ENCODE results near the gene SLC51A. TPM values are rescaled to one million over a fixed set of nuclear protein-coding genes. Genes with fewer than 3 reads are reported as not detected.

Gene SLC51A
- total RNA-seq, 1 donor from 2014 or later = not detected

- peaks cover 7% of the 10 kb centered on the region for H3K4me1 Mint-ChIP-seq (ENCODE audit: low read depth, unreplicated experiment)
- no peak for TF ChIP-seq CTCF (IDR thresholded peaks at IDR 0.05; ENCODE audit: partially characterized antibody, unreplicated experiment)
- no peaks in the 10 kb centered on the region for H3K36me3 Mint-ChIP-seq (ENCODE audit: unreplicated experiment)
- peaks cover 4% of the 10 kb centered on the region for H3K9me3 Mint-ChIP-seq (ENCODE audit: unreplicated experiment)
- no peak for DNase-seq
- H3K27ac Mint-ChIP-seq (ENCODE audit: unreplicated experiment) = no peak overlapping the region
- H3K27me3 Mint-ChIP-seq (ENCODE audit: unreplicated experiment) = peaks cover 2% of the 10 kb centered on the region
- H3K4me3 Mint-ChIP-seq (ENCODE audit: unreplicated experiment) = no peak overlapping the region
These were observed 41.7 kb upstream of the SLC51A start for GRCh38 chr3:196174652-196175051.

GRCh38 chr3:196175116-196175625 is 41.2 kb upstream of the SLC51A start:
- Mint-ChIP-seq H3K9me3 (ENCODE audit: unreplicated experiment) (peaks cover 4% of the 10 kb centered on the region), H3K36me3 (ENCODE audit: unreplicated experiment) (no peaks in the 10 kb centered on the region)
- no peak for DNase-seq

GRCh38 chr3:196175722-196176121 is 40.6 kb upstream of the SLC51A start:
- Mint-ChIP-seq H3K9me3 (ENCODE audit: unreplicated experiment) (peaks cover 4% of the 10 kb centered on the region), H3K27me3 (ENCODE audit: unreplicated experiment) (peaks cover 2% of the 10 kb centered on the region), H3K4me3 (ENCODE audit: unreplicated experiment) (no peak overlapping the region), H3K27ac (ENCODE audit: unreplicated experiment) (no peak overlapping the region), H3K36me3 (ENCODE audit: unreplicated experiment) (no peaks in the 10 kb centered on the region), H3K4me1 (ENCODE audit: low read depth, unreplicated experiment) (peaks cover 8% of the 10 kb centered on the region)
- DNase-seq = no peak
- no peak for TF ChIP-seq CTCF (IDR thresholded peaks at IDR 0.05; ENCODE audit: partially characterized antibody, unreplicated experiment)

More at GRCh38 chr3:196175116-196175625, 41.2 kb upstream of the SLC51A start:
- Mint-ChIP-seq H3K4me3 (ENCODE audit: unreplicated experiment) (no peak overlapping the region), H3K4me1 (ENCODE audit: low read depth, unreplicated experiment) (peaks cover 8% of the 10 kb centered on the region), H3K27ac (ENCODE audit: unreplicated experiment) (no peak overlapping the region), H3K27me3 (ENCODE audit: unreplicated experiment) (peaks cover 2% of the 10 kb centered on the region)
- TF ChIP-seq CTCF (IDR thresholded peaks at IDR 0.05; ENCODE audit: partially characterized antibody, unreplicated experiment) = no peak

GRCh38 chr3:196177567-196177966 is 38.8 kb upstream of the SLC51A start:
- no peaks in the 10 kb centered on the region for H3K36me3 Mint-ChIP-seq (ENCODE audit: unreplicated experiment)
- peaks cover 2% of the 10 kb centered on the region for H3K9me3 Mint-ChIP-seq (ENCODE audit: unreplicated experiment)
- peaks cover 2% of the 10 kb centered on the region for H3K27me3 Mint-ChIP-seq (ENCODE audit: unreplicated experiment)
- no peak overlapping the region for H3K27ac Mint-ChIP-seq (ENCODE audit: unreplicated experiment)
- H3K4me3 Mint-ChIP-seq (ENCODE audit: unreplicated experiment) = no peak overlapping the region
- H3K4me1 Mint-ChIP-seq (ENCODE audit: low read depth, unreplicated experiment) = peaks cover 8% of the 10 kb centered on the region
- DNase-seq = no peak
- no peak for TF ChIP-seq CTCF (IDR thresholded peaks at IDR 0.05; ENCODE audit: partially characterized antibody, unreplicated experiment)

GRCh38 chr3:196177967-196178366 is 38.4 kb upstream of the SLC51A start:
- H3K9me3 Mint-ChIP-seq (ENCODE audit: unreplicated experiment) = peaks cover 2% of the 10 kb centered on the region
- H3K4me1 Mint-ChIP-seq (ENCODE audit: low read depth, unreplicated experiment) = peaks cover 8% of the 10 kb centered on the region
- H3K27ac Mint-ChIP-seq (ENCODE audit: unreplicated experiment) = no peak overlapping the region
- no peak for TF ChIP-seq CTCF (IDR thresholded peaks at IDR 0.05; ENCODE audit: partially characterized antibody, unreplicated experiment)
- H3K27me3 Mint-ChIP-seq (ENCODE audit: unreplicated experiment) = peaks cover 2% of the 10 kb centered on the region
- DNase-seq = no peak
- H3K36me3 Mint-ChIP-seq (ENCODE audit: unreplicated experiment) = no peaks in the 10 kb centered on the region
- H3K4me3 Mint-ChIP-seq (ENCODE audit: unreplicated experiment) = no peak overlapping the region

Data from glutamatergic neuron (in vitro differentiated cells).